Activated CD4-positive, alpha-beta memory T cell treated with anti-CD3 and anti-CD28 coated beads, Interleukin-2, amount 10 ng/mL, durations not matched to agents 7 days and 5 days (primary cell): ENCODE data around the gene CLEC4M. TPM values are rescaled to one million over a fixed set of nuclear protein-coding genes. Genes with fewer than 3 reads are reported as not detected.

Experiments used
- CTCF ChIA-PET: fragments of 350-600 bp; sonication (Branson Sonifier 250); formaldehyde crosslinking; loops from one replicate; lab custom pipeline; 2021; ENCODE audit warnings: antibody characterized with exemption, inconsistent platforms; lab: Charles Lee
- POLR2A ChIA-PET: fragments of 350-600 bp; sonication (Branson Sonifier 250); formaldehyde crosslinking; loops from one replicate; lab custom pipeline; 2021; ENCODE audit warnings: antibody characterized with exemption; lab: Charles Lee
- DNase-seq: peaks from one replicate; pipeline ENCODE4 v3.0.0-alpha.2; 2020
- H3K27ac Mint-ChIP-seq: one replicate; pipeline ENCODE4 v1.8.0; 2021; ENCODE audit warnings: mild to moderate bottlenecking, mixed read lengths
- H3K27me3 Mint-ChIP-seq: one replicate; pipeline ENCODE4 v1.8.0; 2021; ENCODE audit warnings: mixed read lengths
- H3K36me3 Mint-ChIP-seq: one replicate; pipeline ENCODE4 v1.8.0; 2021; ENCODE audit warnings: low read depth, mixed read lengths
- H3K4me1 Mint-ChIP-seq: one replicate; pipeline ENCODE4 v1.8.0; 2021; ENCODE audit warnings: mixed read lengths
- H3K4me3 Mint-ChIP-seq: one replicate; pipeline ENCODE4 v1.8.0; 2021; ENCODE audit warnings: mild to moderate bottlenecking, mixed read lengths
- H3K9me3 Mint-ChIP-seq: one replicate; pipeline ENCODE4 v1.8.0; 2021; ENCODE audit warnings: mixed read lengths
- total RNA-seq, 2 experiments: library from RNA; stranded (reverse); gene quantifications; one replicate each; pipeline ENCODE4 v1.2.3, GENCODE V29; 2021

CLEC4M gene, protein sequence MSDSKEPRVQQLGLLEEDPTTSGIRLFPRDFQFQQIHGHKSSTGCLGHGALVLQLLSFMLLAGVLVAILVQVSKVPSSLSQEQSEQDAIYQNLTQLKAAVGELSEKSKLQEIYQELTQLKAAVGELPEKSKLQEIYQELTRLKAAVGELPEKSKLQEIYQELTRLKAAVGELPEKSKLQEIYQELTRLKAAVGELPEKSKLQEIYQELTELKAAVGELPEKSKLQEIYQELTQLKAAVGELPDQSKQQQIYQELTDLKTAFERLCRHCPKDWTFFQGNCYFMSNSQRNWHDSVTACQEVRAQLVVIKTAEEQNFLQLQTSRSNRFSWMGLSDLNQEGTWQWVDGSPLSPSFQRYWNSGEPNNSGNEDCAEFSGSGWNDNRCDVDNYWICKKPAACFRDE
- not detected for total RNA-seq

GRCh38 chr19:7762719-7763293, at the start of gene CLEC4M:
Gene CLEC4M, plus strand, starts transcription at chr19:7763243. Its CDS starts 24 bp downstream, at chr19:7763267.
- CTCF ChIA-PET: no interaction called here

GRCh38 chr19:7715671-7716070, 47.4 kb upstream of the CLEC4M start:
- no peak for DNase-seq
- ChIA-PET CTCF (no interaction called here), POLR2A (no interaction called here)
- Mint-ChIP-seq H3K27ac (no peak overlapping the region), H3K4me3 (no peak overlapping the region), H3K4me1 (peaks cover 5% of the 10 kb centered on the region), H3K27me3 (no peaks in the 10 kb centered on the region), H3K9me3 (peaks cover 5% of the 10 kb centered on the region), H3K36me3 (peaks cover 3% of the 10 kb centered on the region)

More at GRCh38 chr19:7762719-7763293, at the start of gene CLEC4M:
- H3K4me1 Mint-ChIP-seq: no peaks in the 10 kb centered on the region
- DNase-seq: no peak
- peaks cover 8% of the 10 kb centered on the region for H3K27me3 Mint-ChIP-seq
- no peak within 1 kb of the TSS for H3K27ac Mint-ChIP-seq
- H3K36me3 Mint-ChIP-seq: peaks cover 9% of the 10 kb centered on the region
- H3K9me3 Mint-ChIP-seq: peaks cover 18% of the 10 kb centered on the region
- no peak within 1 kb of the TSS for H3K4me3 Mint-ChIP-seq
- POLR2A ChIA-PET: no interaction called here

- peaks cover 5% of the 10 kb centered on the region for H3K9me3 Mint-ChIP-seq
- peaks cover 3% of the 10 kb centered on the region for H3K36me3 Mint-ChIP-seq
- no peaks in the 10 kb centered on the region for H3K27me3 Mint-ChIP-seq
- POLR2A ChIA-PET: no interaction called here
- no peak overlapping the region for H3K27ac Mint-ChIP-seq
- no peak overlapping the region for H3K4me3 Mint-ChIP-seq
- CTCF ChIA-PET: no interaction called here
- DNase-seq: no peak
- H3K4me1 Mint-ChIP-seq: peaks cover 3% of the 10 kb centered on the region
Observed at GRCh38 chr19:7716762-7717161, 46.3 kb upstream of the CLEC4M start.

GRCh38 chr19:7718668-7719067, 44.4 kb upstream of the CLEC4M start:
- Mint-ChIP-seq H3K4me1 (peaks cover 3% of the 10 kb centered on the region), H3K27me3 (no peaks in the 10 kb centered on the region), H3K9me3 (peaks cover 5% of the 10 kb centered on the region), H3K27ac (no peak overlapping the region), H3K4me3 (no peak overlapping the region), H3K36me3 (peaks cover 3% of the 10 kb centered on the region)
- ChIA-PET POLR2A (no interaction called here), CTCF (no interaction called here)
- no peak for DNase-seq

DNA sequence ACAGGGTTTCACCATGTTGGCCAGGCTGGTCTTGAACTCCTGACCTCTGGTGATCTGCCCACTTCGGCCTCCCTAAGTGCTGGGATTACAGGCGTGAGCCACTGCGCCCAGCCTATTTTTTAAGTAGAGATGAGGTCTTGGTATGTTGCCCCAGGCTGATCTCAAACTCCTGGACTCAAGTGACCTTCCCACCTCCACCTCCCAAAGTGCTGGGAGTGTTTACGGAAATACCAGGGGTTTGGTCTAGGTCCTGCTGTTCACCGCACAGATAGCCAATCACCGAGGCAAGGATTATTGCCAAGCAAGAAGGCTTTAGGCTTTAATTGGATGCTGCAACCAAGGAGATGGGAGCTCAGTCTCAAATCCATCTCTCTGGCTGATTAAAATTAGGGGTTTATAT, 42.7 kb upstream of the CLEC4M start:
- Mint-ChIP-seq H3K4me3 (no peak overlapping the region), H3K36me3 (peaks cover 3% of the 10 kb centered on the region), H3K27me3 (no peaks in the 10 kb centered on the region), H3K9me3 (peaks cover 5% of the 10 kb centered on the region), H3K4me1 (no peaks in the 10 kb centered on the region), H3K27ac (no peak overlapping the region)
- ChIA-PET POLR2A (no interaction called here), CTCF (no interaction called here)
- DNase-seq: no peak

DNA sequence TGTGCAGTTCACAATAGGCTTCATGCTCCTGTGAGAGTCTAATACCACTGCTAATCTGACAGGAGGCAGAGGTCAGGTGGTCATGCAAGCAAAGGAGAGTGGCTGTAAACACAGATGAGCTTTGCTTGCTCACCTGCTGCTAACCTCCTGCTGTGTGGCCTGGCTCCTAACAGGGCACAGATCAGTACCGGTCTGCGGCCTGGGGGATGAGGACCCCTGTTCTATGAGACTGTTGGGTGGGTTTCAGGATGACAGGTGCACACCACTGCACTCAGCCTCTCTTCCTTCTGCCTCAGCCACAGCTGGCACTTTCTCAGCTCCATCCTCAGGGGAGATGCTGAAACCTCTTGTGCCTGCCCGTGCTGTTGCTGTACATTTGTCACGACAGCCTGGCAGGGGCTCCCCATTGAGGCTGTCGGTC, 40.8 kb upstream of the CLEC4M start:
- Mint-ChIP-seq H3K27me3 (peaks cover 2% of the 10 kb centered on the region), H3K27ac (no peak overlapping the region), H3K4me1 (no peaks in the 10 kb centered on the region), H3K9me3 (no peaks in the 10 kb centered on the region), H3K4me3 (no peak overlapping the region), H3K36me3 (no peaks in the 10 kb centered on the region)
- DNase-seq: no peak
- POLR2A ChIA-PET: no interaction called here
- CTCF ChIA-PET: interaction anchor here (1.0 kb wide), 1 partner anchor 41 kb away, joined by 3 read pairs; the partner anchor contains the start of gene TRAPPC5

GRCh38 chr19:7725791-7726190, 37.3 kb upstream of the CLEC4M start:
- Mint-ChIP-seq H3K27me3 (peaks cover 27% of the 10 kb centered on the region), H3K9me3 (no peaks in the 10 kb centered on the region), H3K4me1 (no peaks in the 10 kb centered on the region), H3K36me3 (no peaks in the 10 kb centered on the region), H3K27ac (no peak overlapping the region), H3K4me3 (no peak overlapping the region)
- ChIA-PET CTCF (interaction anchor here (1.4 kb wide), 1 partner anchor 45 kb away, joined by 4 read pairs; the partner anchor contains the start of gene TRAPPC5), POLR2A (no interaction called here)
- DNase-seq: no peak

DNA sequence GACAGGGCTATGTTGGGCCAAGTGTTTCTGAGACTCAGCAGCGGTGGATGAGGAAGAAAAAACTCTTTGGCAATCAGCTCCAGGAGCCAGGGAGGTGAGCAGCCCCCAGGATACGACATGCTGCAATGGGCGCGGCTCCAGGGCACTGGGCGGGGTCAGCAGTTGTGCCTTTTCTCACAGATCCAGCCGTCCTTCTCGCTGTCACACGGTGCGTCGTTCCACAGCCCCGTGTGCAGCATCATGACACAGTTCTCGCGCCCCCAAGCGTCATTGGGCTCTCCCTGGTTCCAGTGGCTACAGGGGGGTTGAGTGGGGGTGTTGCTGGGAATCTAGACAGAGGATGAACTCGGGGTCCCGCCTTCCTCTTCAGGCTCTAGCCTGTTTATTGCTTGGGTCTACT, 33.8 kb upstream of the CLEC4M start:
- CTCF ChIA-PET: interaction anchor here (1.0 kb wide), 1 partner anchor 30 kb away, joined by 3 read pairs; no protein-coding TSS in a partner anchor
- POLR2A ChIA-PET: no interaction called here
- H3K4me1 Mint-ChIP-seq: no peaks in the 10 kb centered on the region
- no peak for DNase-seq
- no peak overlapping the region for H3K27ac Mint-ChIP-seq
- H3K36me3 Mint-ChIP-seq: no peaks in the 10 kb centered on the region
- H3K27me3 Mint-ChIP-seq: peaks cover 37% of the 10 kb centered on the region
- H3K4me3 Mint-ChIP-seq: no peak overlapping the region
- H3K9me3 Mint-ChIP-seq: no peaks in the 10 kb centered on the region

GRCh38 chr19:7729831-7730285, 33.2 kb upstream of the CLEC4M start:
- no peak overlapping the region for H3K4me3 Mint-ChIP-seq
- no peaks in the 10 kb centered on the region for H3K9me3 Mint-ChIP-seq
- no peak overlapping the region for H3K27ac Mint-ChIP-seq
- H3K4me1 Mint-ChIP-seq: no peaks in the 10 kb centered on the region
- ChIA-PET CTCF (no interaction called here), POLR2A (no interaction called here)
- no peak for DNase-seq
- H3K27me3 Mint-ChIP-seq: peaks cover 41% of the 10 kb centered on the region
- H3K36me3 Mint-ChIP-seq: no peaks in the 10 kb centered on the region

- H3K27me3 Mint-ChIP-seq: peaks cover 46% of the 10 kb centered on the region
- ChIA-PET POLR2A (no interaction called here), CTCF (no interaction called here)
- no peaks in the 10 kb centered on the region for H3K36me3 Mint-ChIP-seq
- H3K27ac Mint-ChIP-seq: no peak overlapping the region
- no peaks in the 10 kb centered on the region for H3K4me1 Mint-ChIP-seq
- H3K4me3 Mint-ChIP-seq: no peak overlapping the region
- DNase-seq: no peak
- H3K9me3 Mint-ChIP-seq: no peaks in the 10 kb centered on the region
Observed at GRCh38 chr19:7730286-7731217, 32.5 kb upstream of the CLEC4M start.

GRCh38 chr19:7731218-7731595, 31.8 kb upstream of the CLEC4M start:
- CTCF ChIA-PET: no interaction called here
- Mint-ChIP-seq H3K36me3 (no peaks in the 10 kb centered on the region), H3K4me3 (no peak overlapping the region), H3K4me1 (no peaks in the 10 kb centered on the region), H3K27me3 (peaks cover 47% of the 10 kb centered on the region), H3K27ac (no peak overlapping the region), H3K9me3 (no peaks in the 10 kb centered on the region)
- no peak for DNase-seq
- POLR2A ChIA-PET: no interaction called here

GRCh38 chr19:7731615-7732014, 31.4 kb upstream of the CLEC4M start:
- CTCF ChIA-PET: no interaction called here
- H3K4me1 Mint-ChIP-seq: no peaks in the 10 kb centered on the region
- no peaks in the 10 kb centered on the region for H3K9me3 Mint-ChIP-seq
- DNase-seq: no peak
- H3K4me3 Mint-ChIP-seq: no peak overlapping the region
- H3K36me3 Mint-ChIP-seq: no peaks in the 10 kb centered on the region
- H3K27ac Mint-ChIP-seq: no peak overlapping the region
- POLR2A ChIA-PET: no interaction called here
- peaks cover 45% of the 10 kb centered on the region for H3K27me3 Mint-ChIP-seq

GRCh38 chr19:7732045-7732444, 31.0 kb upstream of the CLEC4M start, which contains the start of gene CLEC4G:
Gene CLEC4G, minus strand, starts transcription at chr19:7732110. Its CDS starts 8 bp downstream, at chr19:7732102.
- Mint-ChIP-seq H3K4me3 (no peak within 1 kb of the TSS), H3K4me1 (no peaks in the 10 kb centered on the region), H3K27ac (no peak within 1 kb of the TSS), H3K36me3 (no peaks in the 10 kb centered on the region), H3K27me3 (peaks cover 47% of the 10 kb centered on the region), H3K9me3 (no peaks in the 10 kb centered on the region)
- ChIA-PET POLR2A (no interaction called here), CTCF (no interaction called here)
- DNase-seq: no peak
